Spinal cord (tissue), 10 donors: ENCODE results near the gene CMC2. TPM values are rescaled to one million over a fixed set of nuclear protein-coding genes. Genes with fewer than 3 reads are reported as not detected.

Experiments
- DNase-seq, 6 donors: peaks; one replicate each; pipeline versions ENCODE4 v3.0.0 to v3.0.0-alpha.2; 2013 to 2015; ENCODE audit warnings: low spot score in 6 of 6, low read depth in 4 of 6
- H3K27ac ChIP-seq: one replicate; pipeline ENCODE4 v1.5.1; 2013; ENCODE audit warnings: low read depth, low read length, control low read depth
- H3K27me3 ChIP-seq: one replicate; pipeline ENCODE4 v1.6.1; 2013; ENCODE audit warnings: low read length; ENCODE audit not compliant: control insufficient read depth, insufficient read depth
- H3K36me3 ChIP-seq: one replicate; pipeline ENCODE4 v1.6.1; 2013; ENCODE audit warnings: low read length; ENCODE audit not compliant: control insufficient read depth, insufficient read depth
- H3K4me1 ChIP-seq: one replicate; pipeline ENCODE4 v1.6.1; 2013; ENCODE audit warnings: low read length; ENCODE audit not compliant: control insufficient read depth, insufficient read depth
- H3K4me3 ChIP-seq: one replicate; pipeline ENCODE4 v1.5.1; 2013; ENCODE audit warnings: low read depth, low read length, control low read depth
- H3K9me3 ChIP-seq: one replicate; pipeline ENCODE4 v1.6.1; 2013; ENCODE audit warnings: low read length; ENCODE audit not compliant: control insufficient read depth, insufficient read depth
- WGBS: methylation state at CpG from one replicate; pipeline ENCODE4 v1.1.5; 2013; ENCODE audit warnings: missing lambda C conversion rate; ENCODE audit not compliant: insufficient coverage; 5-methylcytosine and 5-hydroxymethylcytosine counted together
- polyA plus RNA-seq, 2 donors: library from polyadenylated mRNA; unstranded; fragments of 120-200 nt; gene quantifications; one replicate each; pipeline ENCODE4 v1.2.1, GENCODE V29; 2013; ENCODE audit not compliant: insufficient read length in 2 of 2
- total RNA-seq, 2 donors: library from RNA; depleted of rRNA in 1 of 2; stranded (reverse); fragments of 120-200 nt in 1 of 2; fragments of >200 nt in 1 of 2; gene quantifications; one replicate each; pipeline versions ENCODE4 v1.2.3 to v1.2.4, GENCODE V29; 2013 to 2014
- donor health status: healthy.

The CMC2 gene
- total and polyA plus RNA-seq, 4 donors: 53.4 to 115 (median 85.2) TPM

DNA sequence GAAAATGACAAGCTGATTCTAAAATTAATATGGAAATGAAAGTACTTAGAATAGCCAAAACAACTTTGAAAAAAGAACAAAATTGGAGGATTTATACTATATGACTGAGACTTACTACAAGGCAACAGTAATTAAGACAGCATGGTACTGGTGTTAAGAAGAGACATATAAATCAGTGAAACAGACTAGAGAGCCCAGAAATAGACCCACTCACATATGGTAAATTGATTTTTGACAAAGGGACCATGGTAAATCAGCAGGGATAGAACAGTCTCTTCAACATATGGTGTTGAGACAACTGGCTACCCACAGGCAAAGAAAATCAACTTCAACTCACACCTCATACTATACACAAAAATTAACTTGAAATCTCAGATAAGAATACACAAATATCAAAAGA is 12.9 kb downstream of the CMC2 start:
- Histone ChIP-seq H3K36me3 (peaks cover 3% of the 10 kb centered on the region), H3K27ac (peak overlapping the region; percentile 69), H3K4me3 (no peak overlapping the region), H3K27me3 (no peaks in the 10 kb centered on the region), H3K9me3 (no peaks in the 10 kb centered on the region), H3K4me1 (peaks cover 3% of the 10 kb centered on the region)
- DNase-seq: peak in 2 of 6 donors; percentile 56 to 67

DNA sequence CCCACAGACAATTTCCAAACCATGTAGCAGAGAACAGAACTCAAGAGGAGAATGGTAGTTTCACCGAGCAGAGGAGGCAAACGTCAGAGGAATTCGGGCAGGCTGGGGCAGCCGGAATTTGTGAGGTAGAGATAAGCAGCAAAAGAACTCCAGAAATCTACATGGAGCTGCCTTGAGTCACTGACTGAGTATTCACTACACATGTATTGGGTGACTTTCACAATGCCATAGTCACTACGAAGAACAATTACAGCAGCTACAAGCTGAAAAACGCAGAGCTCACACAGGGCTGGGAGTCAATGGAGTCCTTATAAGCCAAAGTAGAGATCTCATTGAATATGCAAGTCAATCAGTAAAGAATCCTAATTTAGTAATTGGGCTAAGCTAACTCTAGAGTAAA is 13.4 kb downstream of the CMC2 start:
- Histone ChIP-seq H3K4me3 (no peak overlapping the region), H3K27ac (peak overlapping the region; percentile 69), H3K4me1 (peaks cover 3% of the 10 kb centered on the region), H3K36me3 (peaks cover 3% of the 10 kb centered on the region), H3K9me3 (no peaks in the 10 kb centered on the region), H3K27me3 (no peaks in the 10 kb centered on the region)
- DNase-seq: peak in 2 of 6 donors; percentile 32 to 43
- WGBS: 36% methylated on average over 4 of the region's 6 CpGs

GRCh38 chr16:80992676-80993293 is 13.9 kb downstream of the CMC2 start:
- DNase-seq: no peak
- H3K27ac ChIP-seq: peak overlapping the region; percentile 69
- H3K27me3 ChIP-seq: no peaks in the 10 kb centered on the region
- H3K4me1 ChIP-seq: peaks cover 3% of the 10 kb centered on the region
- WGBS: no CpG with 5 or more reads among the region's 3 CpGs
- H3K4me3 ChIP-seq: no peak overlapping the region
- peaks cover 3% of the 10 kb centered on the region for H3K36me3 ChIP-seq
- H3K9me3 ChIP-seq: no peaks in the 10 kb centered on the region

GRCh38 chr16:80991792-80992430 is 14.8 kb downstream of the CMC2 start:
- no peak for DNase-seq
- no CpG with 5 or more reads among the region's 6 CpGs for WGBS
- H3K36me3 ChIP-seq: peaks cover 3% of the 10 kb centered on the region

DNA sequence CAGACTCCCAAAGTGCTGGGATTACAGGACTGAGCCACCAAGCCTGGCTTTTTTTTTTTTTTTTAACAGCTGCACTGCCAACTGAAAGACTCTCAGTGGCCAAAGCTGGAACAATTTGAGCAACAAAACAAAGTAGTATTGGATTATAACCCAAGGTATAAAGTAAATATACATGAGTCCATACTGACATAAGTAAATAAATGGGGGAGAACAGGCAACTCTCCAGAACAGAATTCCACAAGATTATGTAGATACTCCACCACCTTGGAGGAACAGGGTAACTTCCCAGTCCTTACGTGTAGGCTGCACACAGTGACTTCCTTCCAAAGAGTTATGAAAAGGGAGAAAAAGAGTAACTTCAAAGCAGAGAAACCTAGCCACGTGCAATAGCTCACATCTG is 15.7 kb downstream of the CMC2 start:
- H3K27me3 ChIP-seq: no peaks in the 10 kb centered on the region
- 83% methylated on average over 1 of the region's 2 CpGs for WGBS
- no peak for DNase-seq
- H3K36me3 ChIP-seq: peaks cover 3% of the 10 kb centered on the region
- H3K9me3 ChIP-seq: no peaks in the 10 kb centered on the region
- no peak overlapping the region for H3K27ac ChIP-seq
- peaks cover 3% of the 10 kb centered on the region for H3K4me1 ChIP-seq
- no peak overlapping the region for H3K4me3 ChIP-seq

More at GRCh38 chr16:80991792-80992430, 14.8 kb downstream of the CMC2 start:
- Histone ChIP-seq H3K9me3 (no peaks in the 10 kb centered on the region), H3K27ac (no peak overlapping the region), H3K27me3 (no peaks in the 10 kb centered on the region), H3K4me3 (no peak overlapping the region), H3K4me1 (peaks cover 3% of the 10 kb centered on the region)

GRCh38 chr16:80990577-80990976 is 16.1 kb downstream of the CMC2 start:
- H3K36me3 ChIP-seq: peaks cover 3% of the 10 kb centered on the region
- H3K27ac ChIP-seq: no peak overlapping the region
- no peak for DNase-seq
- no peak overlapping the region for H3K4me3 ChIP-seq
- no peaks in the 10 kb centered on the region for H3K27me3 ChIP-seq
- 100% methylated on average over 1 of the region's 3 CpGs for WGBS
- H3K4me1 ChIP-seq: peaks cover 3% of the 10 kb centered on the region
- H3K9me3 ChIP-seq: no peaks in the 10 kb centered on the region

DNA sequence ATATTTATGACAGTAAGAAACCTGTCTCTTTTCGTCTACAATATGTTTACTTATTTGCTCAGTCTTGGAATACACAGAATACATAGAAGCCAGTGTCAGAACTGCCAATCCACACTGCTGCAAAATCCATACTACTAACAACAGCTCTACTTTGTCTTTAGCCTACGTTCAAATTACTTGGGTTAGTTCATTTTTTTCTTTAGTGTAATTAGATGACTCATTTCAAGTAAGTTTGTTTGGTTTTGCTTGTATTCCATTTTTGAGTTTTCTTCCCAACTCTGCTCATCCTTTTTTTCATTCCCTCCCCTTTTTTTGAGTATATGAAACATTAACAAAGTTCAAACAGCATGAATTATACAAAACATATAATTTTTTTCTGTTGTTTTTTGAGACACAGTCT is 16.9 kb downstream of the CMC2 start:
- WGBS: 100% methylated on average over 1 of the region's 2 CpGs
- H3K27ac ChIP-seq: no peak overlapping the region
- no peaks in the 10 kb centered on the region for H3K27me3 ChIP-seq
- H3K9me3 ChIP-seq: no peaks in the 10 kb centered on the region
- DNase-seq: no peak
- H3K4me1 ChIP-seq: peaks cover 3% of the 10 kb centered on the region
- H3K36me3 ChIP-seq: peaks cover 3% of the 10 kb centered on the region
- H3K4me3 ChIP-seq: no peak overlapping the region

DNA sequence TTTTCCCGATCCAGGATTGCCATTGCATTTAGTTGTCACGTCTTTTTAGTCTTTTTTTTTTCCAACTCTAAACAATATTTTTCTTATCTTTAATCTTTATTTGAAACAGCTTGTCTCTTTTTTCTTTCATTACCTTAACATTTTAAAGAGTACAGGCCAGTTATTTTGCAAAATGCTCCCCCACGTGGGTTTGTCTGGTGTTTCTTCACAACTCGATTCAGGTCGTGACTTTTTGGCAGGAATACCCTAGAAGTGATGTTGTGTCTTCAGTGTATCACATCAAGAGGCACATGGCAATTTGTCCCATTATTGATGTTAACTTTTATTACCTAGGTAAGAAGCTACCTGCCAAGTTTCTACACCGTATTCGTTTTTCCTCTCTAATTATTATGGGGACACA is 17.9 kb downstream of the CMC2 start:
- Histone ChIP-seq H3K9me3 (no peaks in the 10 kb centered on the region), H3K27me3 (no peaks in the 10 kb centered on the region), H3K4me1 (peaks cover 3% of the 10 kb centered on the region), H3K4me3 (no peak overlapping the region), H3K27ac (no peak overlapping the region), H3K36me3 (peaks cover 3% of the 10 kb centered on the region)
- no CpG with 5 or more reads among the region's 7 CpGs for WGBS
- DNase-seq: no peak

DNA sequence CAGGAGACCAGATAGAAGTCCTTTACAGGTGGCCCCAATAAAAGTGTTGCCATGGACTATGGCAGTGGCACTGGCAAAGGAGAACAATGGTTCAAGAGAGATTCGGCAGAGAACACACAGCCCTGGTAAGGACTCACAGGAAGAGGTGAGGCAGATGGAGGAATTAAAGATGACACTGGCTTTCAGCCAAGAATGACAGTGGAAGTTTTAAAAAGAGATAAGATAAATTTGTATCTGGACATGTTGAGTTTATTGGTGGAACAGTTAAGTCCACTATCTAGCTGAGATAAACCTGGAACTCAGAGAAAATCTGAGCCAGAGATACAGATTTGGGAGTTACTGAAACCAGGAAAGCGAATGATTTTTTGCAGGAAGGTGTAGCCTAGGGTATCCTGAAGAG is 20.1 kb downstream of the CMC2 start:
- 80% methylated on average over 2 of the region's 2 CpGs for WGBS
- H3K4me1 ChIP-seq: no peaks in the 10 kb centered on the region
- no peaks in the 10 kb centered on the region for H3K27me3 ChIP-seq
- H3K9me3 ChIP-seq: no peaks in the 10 kb centered on the region
- no peak overlapping the region for H3K27ac ChIP-seq
- peaks cover 3% of the 10 kb centered on the region for H3K36me3 ChIP-seq
- DNase-seq: no peak
- H3K4me3 ChIP-seq: no peak overlapping the region

- no CpG with 5 or more reads among the region's 2 CpGs for WGBS
Measured at GRCh38 chr16:80985611-80986010, 21.1 kb downstream of the CMC2 start.

More at GRCh38 chr16:80985611-80986010, 21.1 kb downstream of the CMC2 start:
- H3K4me3 ChIP-seq: no peak overlapping the region
- no peaks in the 10 kb centered on the region for H3K9me3 ChIP-seq
- no peak overlapping the region for H3K27ac ChIP-seq
- no peak for DNase-seq
- no peaks in the 10 kb centered on the region for H3K27me3 ChIP-seq
- no peaks in the 10 kb centered on the region for H3K4me1 ChIP-seq
- no peaks in the 10 kb centered on the region for H3K36me3 ChIP-seq
